ENCODE measurements around the gene CENPX.

DNA sequence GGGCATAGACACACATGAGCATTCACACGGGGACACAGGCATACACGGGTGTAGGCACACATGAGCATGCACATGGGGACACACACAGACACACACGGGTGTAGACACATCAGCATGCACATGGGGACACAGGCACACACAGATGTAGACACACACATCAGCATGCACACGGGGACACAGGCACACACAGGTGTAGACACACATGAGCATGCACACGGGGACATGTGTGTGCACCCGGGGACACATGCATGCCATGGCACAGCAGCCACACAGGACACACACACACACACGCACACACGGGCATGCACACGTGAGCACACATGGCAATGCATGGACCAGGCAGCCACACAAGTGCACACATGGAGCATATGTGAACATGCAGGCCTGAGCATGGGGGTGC, 20.0 kb upstream of the CENPX start:
- TF ChIP-seq, protein P1, sequence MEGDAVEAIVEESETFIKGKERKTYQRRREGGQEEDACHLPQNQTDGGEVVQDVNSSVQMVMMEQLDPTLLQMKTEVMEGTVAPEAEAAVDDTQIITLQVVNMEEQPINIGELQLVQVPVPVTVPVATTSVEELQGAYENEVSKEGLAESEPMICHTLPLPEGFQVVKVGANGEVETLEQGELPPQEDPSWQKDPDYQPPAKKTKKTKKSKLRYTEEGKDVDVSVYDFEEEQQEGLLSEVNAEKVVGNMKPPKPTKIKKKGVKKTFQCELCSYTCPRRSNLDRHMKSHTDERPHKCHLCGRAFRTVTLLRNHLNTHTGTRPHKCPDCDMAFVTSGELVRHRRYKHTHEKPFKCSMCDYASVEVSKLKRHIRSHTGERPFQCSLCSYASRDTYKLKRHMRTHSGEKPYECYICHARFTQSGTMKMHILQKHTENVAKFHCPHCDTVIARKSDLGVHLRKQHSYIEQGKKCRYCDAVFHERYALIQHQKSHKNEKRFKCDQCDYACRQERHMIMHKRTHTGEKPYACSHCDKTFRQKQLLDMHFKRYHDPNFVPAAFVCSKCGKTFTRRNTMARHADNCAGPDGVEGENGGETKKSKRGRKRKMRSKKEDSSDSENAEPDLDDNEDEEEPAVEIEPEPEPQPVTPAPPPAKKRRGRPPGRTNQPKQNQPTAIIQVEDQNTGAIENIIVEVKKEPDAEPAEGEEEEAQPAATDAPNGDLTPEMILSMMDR (IDR thresholded peaks at IDR 0.05; ENCODE audit: low read depth, low read length) = no peak
- TF ChIP-seq EZH2phosphoT487 (IDR thresholded peaks at IDR 0.05; ENCODE audit: low read depth) = no peak

All from OCI-LY3 (cell line).